Heart right ventricle (tissue), 16 donors: ENCODE measurements around the gene BRK1. TPM values are rescaled to one million over a fixed set of nuclear protein-coding genes. Genes with fewer than 3 reads are reported as not detected.

Experiments
- ATAC-seq, 8 donors: fragments of 200-7000 bp; cut with Tn5 transposase; one replicate each; pipeline ENCODE4 v1.9.1; 2020; ENCODE audit warnings: mild to moderate bottlenecking in 8 of 8, moderate library complexity in 8 of 8, moderate number of reproducible peaks in 1 of 8
- DNase-seq, 2 donors: peaks; one replicate each; pipeline ENCODE4 v3.0.0-alpha.2; 2020
- H3K27ac ChIP-seq, 10 donors: fragments of 200-600 bp; sonication (generic) in 2 of 10; one replicate each; pipeline versions ENCODE4 v1.5.0 to v1.8.0; 2020 to 2022; ENCODE audit warnings: mild to moderate bottlenecking in 3 of 10
- H3K27me3 ChIP-seq, 7 donors: fragments of 200-600 bp; one replicate each; pipeline ENCODE4 v1.8.0; 2021 to 2022; ENCODE audit warnings: mild to moderate bottlenecking in 2 of 7
- H3K36me3 ChIP-seq, 9 donors: fragments of 200-600 bp; sonication (generic) in 1 of 9; one replicate each; pipeline versions ENCODE4 v1.5.0 to v1.8.0; 2020 to 2022; ENCODE audit warnings: mild to moderate bottlenecking in 2 of 9
- H3K4me1 ChIP-seq, 9 donors: fragments of 200-600 bp; sonication (generic) in 1 of 9; one replicate each; pipeline versions ENCODE4 v1.5.0 to v1.8.0; 2020 to 2022; ENCODE audit warnings: mild to moderate bottlenecking in 4 of 9
- H3K4me3 ChIP-seq, 10 donors: fragments of 200-600 bp; sonication (generic) in 2 of 10; one replicate each; pipeline versions ENCODE4 v1.5.0 to v1.8.0; 2020 to 2022; ENCODE audit warnings: mild to moderate bottlenecking in 7 of 10, moderate library complexity in 2 of 10
- H3K9me3 ChIP-seq, 11 donors: fragments of 200-600 bp in 10 of 11; sonication (generic) in 2 of 11; one replicate each; pipeline versions ENCODE4 v1.5.0 to v1.8.0; 2013 to 2022; ENCODE audit warnings: mild to moderate bottlenecking in 2 of 11, control low read depth in 1 of 11, moderate library complexity in 1 of 11
- WGBS, 2 donors: extraction: QIAGEN DNeasy Blood & Tissue Kit; methylation state at CpG; one replicate each; pipeline ENCODE4 v1.1.7; 2013; ENCODE audit warnings: inconsistent platforms in 1 of 2; 5-methylcytosine and 5-hydroxymethylcytosine counted together
- intact Hi-C, 10 donors: fragments of 100-400 bp; cut with DNase I; formaldehyde crosslinking; loops; one replicate each; pipeline versions ENCODE4 v1.11.1 to v1.14.2; 2022
- polyA plus RNA-seq, 2 donors: library from polyadenylated mRNA; stranded (reverse); fragments of 200-250 nt; gene quantifications; one replicate each; pipeline ENCODE4 v1.2.3, GENCODE V29; 2013
- total RNA-seq, 10 donors: library from RNA; stranded (reverse); fragmentation: NEBNext Ultra II Directional in 3 of 10; extraction: Animal tissue kit (Norgen Biotek cat#: 25700) in 3 of 10; gene quantifications; one replicate each; pipeline versions ENCODE4 v1.2.1 to v1.2.4, GENCODE V29; 2021 to 2023
- TF ChIP-seq, protein P1 (sequence below), 9 donors: fragments of 200-600 bp; sonication (generic) in 2 of 9; IDR thresholded peaks; one replicate each; pipeline versions ENCODE4 v1.5.0 to v1.8.0; 2021 to 2022; ENCODE audit warnings: antibody characterized with exemption in 9 of 9, mild to moderate bottlenecking in 5 of 9, moderate library complexity in 1 of 9
- donor health status: Arrhythmogenic right ventricular cardiomyopathy.
- donor health status: ischemic (EF 13 %, LVEDD 7.1; RV severe dilation, severe dysfunction).
- donor health status: healthy with polysubstance abuse.
- donor health status: DM: no; HTN: yes; CAD: no.
- donor health status: DM: no; HTN: no; CAD: no.
- donor health status: ischemic (EF 25% LVEDD 6.9; RV normal size, moderate dysfunction).
- donor health status: ischemic (EF 25% LVEDD 5.7; RV mildly dilated, moderate dysfunction).
- donor health status: healthy.
- donor health status: DM: yes; HTN: yes; CAD: no.
- donor health status: Ischemic cardiomyopathy.
- donor health status: ischemic (EF 35%, LVEDD 5.7; RV mildly dilated, moderate dysfunction).
- donor health status: nonischemic (EF 11% LVEDD 7.7; RV severe dilation, severe dysfunction).
- donor health status: DM: yes; HTN: yes; CAD: no.
- donor health status: PGD.
- donor health status: ischemic (EF 29% LVEDD 5.4; RV normal size, mild dysfunction).
- donor health status: nonischemic (EF 23%, LVEDD 6.1; RV moderate dilation, normal function).

BRK1 gene
- total and polyA plus RNA-seq, 12 donors: 62.0 to 151 (median 94.8) TPM

- Histone ChIP-seq H3K4me1 (peaks cover 3 to 44% (median 31%) of the 10 kb centered on the region in 9 donors), H3K27me3 (no peaks in the 10 kb centered on the region), H3K36me3 (peaks cover 0 to 32% (median 0%) of the 10 kb centered on the region in 9 donors), H3K27ac (peak overlapping the region in 9 of 10 donors; percentile 66 to 90 (median 83)), H3K4me3 (peak overlapping the region; percentile 77 to 97 (median 84)), H3K9me3 (no peaks in the 10 kb centered on the region)
- TF ChIP-seq, protein P1, sequence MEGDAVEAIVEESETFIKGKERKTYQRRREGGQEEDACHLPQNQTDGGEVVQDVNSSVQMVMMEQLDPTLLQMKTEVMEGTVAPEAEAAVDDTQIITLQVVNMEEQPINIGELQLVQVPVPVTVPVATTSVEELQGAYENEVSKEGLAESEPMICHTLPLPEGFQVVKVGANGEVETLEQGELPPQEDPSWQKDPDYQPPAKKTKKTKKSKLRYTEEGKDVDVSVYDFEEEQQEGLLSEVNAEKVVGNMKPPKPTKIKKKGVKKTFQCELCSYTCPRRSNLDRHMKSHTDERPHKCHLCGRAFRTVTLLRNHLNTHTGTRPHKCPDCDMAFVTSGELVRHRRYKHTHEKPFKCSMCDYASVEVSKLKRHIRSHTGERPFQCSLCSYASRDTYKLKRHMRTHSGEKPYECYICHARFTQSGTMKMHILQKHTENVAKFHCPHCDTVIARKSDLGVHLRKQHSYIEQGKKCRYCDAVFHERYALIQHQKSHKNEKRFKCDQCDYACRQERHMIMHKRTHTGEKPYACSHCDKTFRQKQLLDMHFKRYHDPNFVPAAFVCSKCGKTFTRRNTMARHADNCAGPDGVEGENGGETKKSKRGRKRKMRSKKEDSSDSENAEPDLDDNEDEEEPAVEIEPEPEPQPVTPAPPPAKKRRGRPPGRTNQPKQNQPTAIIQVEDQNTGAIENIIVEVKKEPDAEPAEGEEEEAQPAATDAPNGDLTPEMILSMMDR (IDR thresholded peaks at IDR 0.05): no peak
- intact Hi-C loops: loop anchor here in 3 of 10 donors (5.0 to 10.0 kb wide), 3 partner anchors 91 to 181 kb away; partner anchors contain the start of genes FANCD2 (in 2 of the 3) and CRELD1 (in 1 of the 3)
- WGBS, 2 donors: 1% methylated on average over 10 of the region's 10 CpGs
- peak in 4 of 8 donors; percentile 4 to 25 (median 12) for ATAC-seq
- no peak for DNase-seq
Observed at GRCh38 chr3:10116138-10116460, 624 bp downstream of the BRK1 start.

- no peak for DNase-seq
- peak overlapping the region in 8 of 10 donors; percentile 81 to 97 (median 87) for H3K4me3 ChIP-seq
- WGBS, 2 donors: 89 to 92% methylated on average over 4 of the region's 4 CpGs
Observed at GRCh38 chr3:10116928-10117327, 1.5 kb downstream of the BRK1 start.

DNA sequence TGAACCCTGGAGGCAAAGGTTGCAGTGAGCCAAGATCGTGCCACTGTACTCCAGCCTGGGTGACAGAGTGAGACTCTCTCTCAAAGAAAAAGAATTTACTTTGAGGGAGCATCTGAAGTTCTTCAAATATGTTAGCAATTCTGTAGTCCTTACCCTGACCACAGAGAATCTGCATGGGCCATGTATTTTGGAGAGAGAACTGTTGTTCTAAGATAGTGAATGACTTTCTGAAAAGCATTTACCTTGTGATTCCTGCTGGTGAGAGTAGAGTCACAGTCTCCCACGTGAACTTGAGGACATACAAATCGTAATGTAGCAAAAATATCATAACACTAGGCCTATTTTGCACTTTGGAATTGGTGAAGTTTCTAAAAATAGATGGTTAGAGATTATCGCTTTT, 3.9 kb downstream of the BRK1 start:
- TF ChIP-seq, protein P1 (IDR thresholded peaks at IDR 0.05): no peak
- peaks cover 3 to 44% (median 37%) of the 10 kb centered on the region in 9 donors for H3K4me1 ChIP-seq

More at GRCh38 chr3:10116928-10117327, 1.5 kb downstream of the BRK1 start:
- peaks cover 0 to 40% (median 0%) of the 10 kb centered on the region in 9 donors for H3K36me3 ChIP-seq
- TF ChIP-seq, protein P1 (IDR thresholded peaks at IDR 0.05): no peak
- no peaks in the 10 kb centered on the region for H3K9me3 ChIP-seq
- no peaks in the 10 kb centered on the region for H3K27me3 ChIP-seq
- intact Hi-C loops: loop anchor here in 3 of 10 donors (5.0 to 10.0 kb wide), 3 partner anchors 92 to 182 kb away; partner anchors contain the start of genes FANCD2 (in 2 of the 3) and CRELD1 (in 1 of the 3)
- no peak for ATAC-seq
- H3K4me1 ChIP-seq: peaks cover 3 to 44% (median 31%) of the 10 kb centered on the region in 9 donors
- H3K27ac ChIP-seq: no peak overlapping the region

DNA sequence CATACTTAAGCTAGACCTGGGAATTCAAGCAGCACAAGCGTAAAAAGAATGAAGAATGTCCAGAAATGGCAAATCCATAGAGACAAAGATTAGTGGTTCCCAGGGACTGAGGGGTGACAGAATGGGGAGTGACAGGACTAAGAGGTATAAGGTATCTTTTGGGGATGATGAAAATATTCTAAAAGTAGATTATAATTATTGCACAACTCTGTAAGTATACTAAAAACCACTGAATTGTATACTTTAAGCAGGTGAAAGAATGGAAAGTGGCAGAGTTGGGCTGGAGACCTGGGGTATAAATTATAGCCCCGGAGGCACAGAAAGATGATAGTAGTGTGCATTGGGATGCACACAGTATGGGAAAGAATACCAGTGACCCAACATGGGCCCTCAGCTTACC, 5.6 kb downstream of the BRK1 start:
- Histone ChIP-seq H3K36me3 (peaks cover 0 to 68% (median 10%) of the 10 kb centered on the region in 9 donors), H3K4me1 (peaks cover 3 to 39% (median 31%) of the 10 kb centered on the region in 9 donors), H3K27me3 (no peaks in the 10 kb centered on the region), H3K4me3 (no peak overlapping the region), H3K9me3 (no peaks in the 10 kb centered on the region), H3K27ac (no peak overlapping the region)
- TF ChIP-seq, protein P1 (IDR thresholded peaks at IDR 0.05): no peak
- ATAC-seq (no peak), DNase-seq (no peak)
- intact Hi-C loops: no loop called here
- WGBS, 2 donors: 89 to 90% methylated on average over 2 of the region's 2 CpGs

More for the DNA sequence above, 3.9 kb downstream of the BRK1 start:
- Histone ChIP-seq H3K27ac (peak overlapping the region in 1 of 10 donors; percentile 17), H3K27me3 (no peaks in the 10 kb centered on the region), H3K9me3 (no peaks in the 10 kb centered on the region), H3K36me3 (peaks cover 0 to 53% (median 0%) of the 10 kb centered on the region in 9 donors), H3K4me3 (no peak overlapping the region)
- DNase-seq (no peak), ATAC-seq (no peak)
- intact Hi-C loops: loop anchor here in 3 of 10 donors (5.0 to 10.0 kb wide), 3 partner anchors 95 to 185 kb away; partner anchors contain the start of genes FANCD2 (in 2 of the 3) and CRELD1 (in 1 of the 3)
- 67% methylated on average over 4 of the region's 4 CpGs for WGBS, 2 donors
